HG02678 (cell line): ENCODE data around the gene CD320.
"Not testable (repeated sequence)": the region's sequence is repeated elsewhere in the genome, so short reads cannot be mapped to it uniquely, and the experiment has no call there.

Experiments
- ATAC-seq: cut with Tn5 transposase; IDR thresholded peaks from one replicate; pipeline ENCODE4 v1.9.1; 2021; ENCODE audit warnings: mild to moderate bottlenecking, moderate library complexity; ENCODE audit not compliant: unreplicated experiment

CD320 gene

GRCh38 chr19:8310342-8311055, 2.3 kb upstream of the CD320 start:
- ATAC-seq: no peak

- ATAC-seq: no peak
Measured at GRCh38 chr19:8308891-8309291, 733 bp upstream of the CD320 start.

GRCh38 chr19:8307400-8307964, 676 bp downstream of the CD320 start:
- no peak for ATAC-seq

- ATAC-seq: no peak
Measured at GRCh38 chr19:8306235-8307054, 1.7 kb downstream of the CD320 start.

- no peak for ATAC-seq
Measured at GRCh38 chr19:8305798-8306197, 2.4 kb downstream of the CD320 start.

GRCh38 chr19:8304841-8305621, 3.1 kb downstream of the CD320 start:
- no peak for ATAC-seq

- no peak for ATAC-seq
Measured at GRCh38 chr19:8302734-8303133, 5.4 kb downstream of the CD320 start.

- ATAC-seq: no peak
Measured at GRCh38 chr19:8302357-8302691, 5.8 kb downstream of the CD320 start.

- not testable (repeated sequence) for ATAC-seq
Measured at GRCh38 chr19:8291337-8291736, 16.8 kb downstream of the CD320 start.

- ATAC-seq: not testable (repeated sequence)
Measured at GRCh38 chr19:8276508-8276907, 31.6 kb downstream of the CD320 start.

GRCh38 chr19:8269724-8270123, 38.4 kb downstream of the CD320 start:
- ATAC-seq: no peak

GRCh38 chr19:8265872-8266271, 42.3 kb downstream of the CD320 start:
- no peak for ATAC-seq

GRCh38 chr19:8264248-8264647, 43.9 kb downstream of the CD320 start:
- ATAC-seq: not testable (repeated sequence)

- ATAC-seq: no peak
Measured at GRCh38 chr19:8262431-8262830, 45.7 kb downstream of the CD320 start.

- ATAC-seq: no peak
Measured at GRCh38 chr19:8261881-8262280, 46.3 kb downstream of the CD320 start.

GRCh38 chr19:8261347-8261746, 46.8 kb downstream of the CD320 start:
- no peak for ATAC-seq

- no peak for ATAC-seq
Measured at GRCh38 chr19:8259922-8260247, 48.3 kb downstream of the CD320 start.

- ATAC-seq: no peak
Measured at GRCh38 chr19:8259142-8259921, 48.8 kb downstream of the CD320 start.

- ATAC-seq: no peak
Measured at GRCh38 chr19:8257052-8257443, 51.1 kb downstream of the CD320 start.

GRCh38 chr19:8256276-8257051, 51.7 kb downstream of the CD320 start:
- no peak for ATAC-seq
